H9 (cell line): ENCODE results near the gene C3orf22. TPM values are rescaled to one million over a fixed set of nuclear protein-coding genes. Genes with fewer than 3 reads are reported as not detected.

Experiments used
- DNase-seq: peaks from one replicate; pipeline ENCODE4 v3.0.0-alpha.2; 2017
- H2AFZ ChIP-seq: one replicate; pipeline ENCODE4 v1.6.1; 2013; ENCODE audit warnings: mild to moderate bottlenecking, low read length, control low read depth, moderate library complexity
- H2AK5ac ChIP-seq: 2 replicates; pipeline ENCODE4 v1.6.1; 2013; ENCODE audit warnings: low read length, control low read depth, mixed read lengths; ENCODE audit not compliant: insufficient read length
- H2BK120ac ChIP-seq: one replicate; pipeline ENCODE4 v1.6.1; 2013; ENCODE audit warnings: low read depth, mild to moderate bottlenecking, low read length, control low read depth, inconsistent platforms; ENCODE audit not compliant: poor library complexity, severe bottlenecking
- H2BK12ac ChIP-seq: 2 replicates; pipeline ENCODE4 v1.6.1; 2013; ENCODE audit warnings: low read length, control low read depth, mixed read lengths, low read depth; ENCODE audit not compliant: insufficient read length
- H2BK15ac ChIP-seq: 2 replicates; pipeline ENCODE4 v1.6.1; 2013; ENCODE audit warnings: low read depth, low read length, control low read depth
- H2BK20ac ChIP-seq: one replicate; pipeline ENCODE4 v1.6.1; 2013; ENCODE audit warnings: low read depth, mild to moderate bottlenecking, low read length, control low read depth, inconsistent platforms; ENCODE audit not compliant: poor library complexity, severe bottlenecking
- H2BK5ac ChIP-seq: 2 replicates; pipeline ENCODE4 v1.6.1; 2013; ENCODE audit warnings: low read length, control low read depth, mixed read lengths; ENCODE audit not compliant: insufficient read length
- H3K14ac ChIP-seq: 2 replicates; pipeline ENCODE4 v1.6.1; 2013; ENCODE audit warnings: low read length, control low read depth; ENCODE audit not compliant: insufficient read depth
- H3K18ac ChIP-seq: 2 replicates; pipeline ENCODE4 v1.6.1; 2013; ENCODE audit warnings: low read depth, mild to moderate bottlenecking, mixed read lengths, low read length, control low read depth; ENCODE audit not compliant: insufficient read length
- H3K23ac ChIP-seq: 2 replicates; pipeline ENCODE4 v1.6.1; 2013; ENCODE audit warnings: low read length, control low read depth, mixed read lengths, low read depth; ENCODE audit not compliant: insufficient read length
- H3K23me2 ChIP-seq: 2 replicates; pipeline ENCODE4 v1.6.1; 2013; ENCODE audit warnings: low read depth, mild to moderate bottlenecking, mixed read lengths, low read length, control low read depth; ENCODE audit not compliant: insufficient read length, poor library complexity, severe bottlenecking
- H3K27ac ChIP-seq: 2 replicates; pipeline ENCODE4 v1.5.1; 2013; ENCODE audit warnings: low read length, control low read depth, mixed read lengths, low read depth; ENCODE audit not compliant: insufficient read length
- H3K27me3 ChIP-seq: 2 replicates; pipeline ENCODE4 v1.6.1; 2013; ENCODE audit warnings: low read length, control low read depth, inconsistent platforms; ENCODE audit not compliant: insufficient read depth
- H3K4ac ChIP-seq: 2 replicates; pipeline ENCODE4 v1.6.1; 2013; ENCODE audit warnings: low read depth, mild to moderate bottlenecking, control low read depth, inconsistent platforms, low read length, moderate library complexity
- H3K4me1 ChIP-seq: 2 replicates; pipeline ENCODE4 v1.6.1; 2013; ENCODE audit warnings: low read length, control low read depth, inconsistent platforms; ENCODE audit not compliant: insufficient read depth
- H3K4me2 ChIP-seq: 2 replicates; pipeline ENCODE4 v1.6.1; 2013; ENCODE audit warnings: low read length, control low read depth, mixed read lengths; ENCODE audit not compliant: insufficient read length, insufficient read depth
- H3K56ac ChIP-seq: 2 replicates; pipeline ENCODE4 v1.6.1; 2013; ENCODE audit warnings: low read depth, mild to moderate bottlenecking, mixed read lengths, low read length, control low read depth; ENCODE audit not compliant: insufficient read length
- H3K79me1 ChIP-seq: 2 replicates; pipeline ENCODE4 v1.6.1; 2013; ENCODE audit warnings: low read depth, mild to moderate bottlenecking, moderate library complexity, low read length, control low read depth, inconsistent platforms; ENCODE audit not compliant: insufficient read depth, poor library complexity, severe bottlenecking
- H3K79me2 ChIP-seq: 2 replicates; pipeline ENCODE4 v1.6.1; 2013; ENCODE audit warnings: low read length, control low read depth, inconsistent platforms; ENCODE audit not compliant: insufficient read depth
- H3K9ac ChIP-seq: 2 replicates; pipeline ENCODE4 v1.6.1; 2013; ENCODE audit warnings: low read length, control low read depth, mixed read lengths; ENCODE audit not compliant: insufficient read length; ENCODE audit errors: extremely low read depth
- H3K9me3 ChIP-seq: one replicate; pipeline ENCODE4 v1.6.1; 2013; ENCODE audit warnings: low read depth, low read length, inconsistent platforms; ENCODE audit not compliant: control insufficient read depth
- H3T11ph ChIP-seq: one replicate; pipeline ENCODE4 v1.6.1; 2013; ENCODE audit warnings: mild to moderate bottlenecking, low read length, control low read depth, inconsistent platforms
- H4K20me1 ChIP-seq: one replicate; pipeline ENCODE4 v1.6.1; 2013; ENCODE audit not compliant: control insufficient read depth, insufficient read length, insufficient read depth
- H4K5ac ChIP-seq: 2 replicates; pipeline ENCODE4 v1.6.1; 2013; ENCODE audit warnings: low read depth, mild to moderate bottlenecking, mixed read lengths, low read length, control low read depth; ENCODE audit not compliant: insufficient read length
- H4K8ac ChIP-seq: replicated peaks from 2 replicates; pipeline ENCODE4 v1.6.1; 2013; ENCODE audit warnings: low read length, control low read depth, mixed read lengths, low read depth; ENCODE audit not compliant: insufficient read length
- H4K91ac ChIP-seq: 2 replicates; pipeline ENCODE4 v1.6.1; 2013; ENCODE audit warnings: low read depth, mild to moderate bottlenecking, moderate library complexity, mixed read lengths, low read length, control low read depth; ENCODE audit not compliant: insufficient read length
- H3K27ac Mint-ChIP-seq, 3 experiments: 2 replicates in 2 of 3; 3 replicates in 1 of 3; pipeline ENCODE4 v1.8.0; 2020 to 2021; ENCODE audit warnings: mixed read lengths in 3 of 3, mild to moderate bottlenecking in 1 of 3, moderate library complexity in 1 of 3
- H3K27me3 Mint-ChIP-seq: 2 replicates; pipeline ENCODE4 v1.8.0; 2021; ENCODE audit warnings: low read depth, mild to moderate bottlenecking, moderate library complexity, mixed read lengths
- H3K36me3 Mint-ChIP-seq, 3 experiments: 2 replicates in 2 of 3; 3 replicates in 1 of 3; pipeline ENCODE4 v1.8.0; 2020 to 2021; ENCODE audit warnings: low read depth in 3 of 3, mixed read lengths in 3 of 3; ENCODE audit not compliant: insufficient read depth in 1 of 3
- H3K4me1 Mint-ChIP-seq, 2 experiments: 2 replicates each; pipeline ENCODE4 v1.8.0; 2020; ENCODE audit warnings: mixed read lengths in 2 of 2
- H3K4me3 Mint-ChIP-seq, 2 experiments: 2 replicates in 1 of 2; 3 replicates in 1 of 2; pipeline ENCODE4 v1.8.0; 2020 to 2021; ENCODE audit warnings: mild to moderate bottlenecking in 2 of 2, mixed read lengths in 2 of 2, moderate library complexity in 1 of 2
- H3K9me3 Mint-ChIP-seq, 2 experiments: 2 replicates in 1 of 2; 3 replicates in 1 of 2; pipeline ENCODE4 v1.8.0; 2020; ENCODE audit warnings: mild to moderate bottlenecking in 2 of 2, mixed read lengths in 2 of 2, moderate library complexity in 1 of 2
- WGBS: extraction: QIAGEN DNeasy Blood & Tissue Kit; methylation state at CpG from one replicate; pipeline ENCODE4 v1.1.7; 2013; ENCODE audit warnings: missing lambda C conversion rate, low lambda C conversion rate, mixed read lengths; ENCODE audit not compliant: insufficient read length; ENCODE audit errors: extremely low coverage; 5-methylcytosine and 5-hydroxymethylcytosine counted together
- total RNA-seq: library from RNA; stranded (reverse); gene quantifications from 2 replicates; pipeline ENCODE4 v1.2.1, GENCODE V29; 2021
- TF ChIP-seq, protein P1 (sequence below): fragments of 200-600 bp; sonication (generic); conservative IDR thresholded peaks from 3 replicates; pipeline ENCODE4 v1.8.0; 2021; ENCODE audit warnings: antibody characterized with exemption, mild to moderate bottlenecking

Gene C3orf22
- total RNA-seq, 1 experiment from 2014 or later: not detected

DNA sequence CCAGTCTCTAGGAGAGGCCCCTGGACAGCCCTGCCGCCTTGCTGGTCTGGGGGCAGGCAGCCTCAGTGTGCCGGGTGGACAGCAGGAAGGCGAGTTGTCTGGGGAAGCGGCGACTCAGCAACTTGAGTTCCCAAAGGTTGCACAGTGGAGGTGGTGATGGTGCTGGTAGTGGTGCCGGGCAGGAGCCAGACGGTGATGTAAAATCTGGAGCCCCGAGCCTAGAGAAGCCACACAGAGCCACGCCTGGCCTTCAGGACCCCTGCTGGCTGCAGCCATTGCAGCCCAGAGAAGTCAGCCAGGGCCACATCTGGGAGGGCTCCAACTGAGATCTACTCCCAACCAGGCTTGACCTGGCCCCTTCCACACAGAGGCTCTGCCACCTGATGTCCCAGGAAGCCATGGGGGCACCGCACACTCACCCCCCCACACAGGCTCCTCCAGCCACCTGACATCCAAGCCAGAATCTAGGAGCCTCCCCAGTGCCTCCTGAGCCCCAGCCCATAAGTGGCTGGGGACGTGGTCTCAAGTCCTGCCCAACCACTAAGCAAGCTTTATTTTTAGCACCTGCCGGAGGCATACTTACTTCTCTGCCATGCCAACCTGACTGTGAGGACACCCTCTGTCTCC, 8.8 kb downstream of the C3orf22 start:
- no peak overlapping the region for H4K5ac ChIP-seq
- no CpG with 5 or more reads among the region's 12 CpGs for WGBS
- TF ChIP-seq, protein P1, sequence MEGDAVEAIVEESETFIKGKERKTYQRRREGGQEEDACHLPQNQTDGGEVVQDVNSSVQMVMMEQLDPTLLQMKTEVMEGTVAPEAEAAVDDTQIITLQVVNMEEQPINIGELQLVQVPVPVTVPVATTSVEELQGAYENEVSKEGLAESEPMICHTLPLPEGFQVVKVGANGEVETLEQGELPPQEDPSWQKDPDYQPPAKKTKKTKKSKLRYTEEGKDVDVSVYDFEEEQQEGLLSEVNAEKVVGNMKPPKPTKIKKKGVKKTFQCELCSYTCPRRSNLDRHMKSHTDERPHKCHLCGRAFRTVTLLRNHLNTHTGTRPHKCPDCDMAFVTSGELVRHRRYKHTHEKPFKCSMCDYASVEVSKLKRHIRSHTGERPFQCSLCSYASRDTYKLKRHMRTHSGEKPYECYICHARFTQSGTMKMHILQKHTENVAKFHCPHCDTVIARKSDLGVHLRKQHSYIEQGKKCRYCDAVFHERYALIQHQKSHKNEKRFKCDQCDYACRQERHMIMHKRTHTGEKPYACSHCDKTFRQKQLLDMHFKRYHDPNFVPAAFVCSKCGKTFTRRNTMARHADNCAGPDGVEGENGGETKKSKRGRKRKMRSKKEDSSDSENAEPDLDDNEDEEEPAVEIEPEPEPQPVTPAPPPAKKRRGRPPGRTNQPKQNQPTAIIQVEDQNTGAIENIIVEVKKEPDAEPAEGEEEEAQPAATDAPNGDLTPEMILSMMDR: no peak
- H3K23ac ChIP-seq: no peak overlapping the region
- H2BK20ac ChIP-seq: no peak overlapping the region
- Mint-ChIP-seq H3K36me3 (no peaks in the 10 kb centered on the region), H3K4me3 (no peak overlapping the region), H3K27me3 (peaks cover 11% of the 10 kb centered on the region), H3K4me1 (peaks cover 33 to 52% of the 10 kb centered on the region in 2 experiments), H3K27ac (peak overlapping the region in 1 of 3 experiments; percentile 57; a peak in 3 of 7 replicates), H3K9me3 (no peaks in the 10 kb centered on the region)
- no peak overlapping the region for H2BK120ac ChIP-seq
- no peak overlapping the region for H3K18ac ChIP-seq
- H3K9me3 ChIP-seq: no peaks in the 10 kb centered on the region
- no peaks in the 10 kb centered on the region for H3K23me2 ChIP-seq
- peak overlapping the region; percentile 9; the same call in 1 of the 2 replicates for H3K14ac ChIP-seq
- H2BK15ac ChIP-seq: no peak overlapping the region
- no peaks in the 10 kb centered on the region for H3K27me3 ChIP-seq
- no peak overlapping the region for H2BK12ac ChIP-seq
- H2AFZ ChIP-seq: no peak overlapping the region
- H3K79me1 ChIP-seq: no peaks in the 10 kb centered on the region
- H3K27ac ChIP-seq: no peak overlapping the region
- H3K79me2 ChIP-seq: no peaks in the 10 kb centered on the region
- H4K8ac ChIP-seq: no peak overlapping the region
- no peak overlapping the region for H3K4me2 ChIP-seq
- no peaks in the 10 kb centered on the region for H4K20me1 ChIP-seq
- no peak overlapping the region for H3K56ac ChIP-seq
- peaks cover 4% of the 10 kb centered on the region; the same call in 1 of the 2 replicates for H3K4me1 ChIP-seq
- H4K91ac ChIP-seq: no peak overlapping the region
- peak; percentile 28 for DNase-seq
- no peak overlapping the region for H3T11ph ChIP-seq
- no peak overlapping the region for H2AK5ac ChIP-seq
- H3K9ac ChIP-seq: no peak overlapping the region
- H3K4ac ChIP-seq: no peak overlapping the region
- H2BK5ac ChIP-seq: no peak overlapping the region
